Measurements from ENCODE around the gene CABS1.

GRCh38 chr4:70380578-70380977 is 45.8 kb downstream of the CABS1 start:
- no peak for TF ChIP-seq JUN (IDR thresholded peaks at IDR 0.05)
- no peak for TF ChIP-seq CTCF (IDR thresholded peaks at IDR 0.05)
- no peak for TF ChIP-seq ZNF302 (CRISPR knock-in tag; IDR thresholded peaks at IDR 0.05)
- no peak for TF ChIP-seq MAZ (IDR thresholded peaks at IDR 0.05; ENCODE audit: borderline replicate concordance, low read depth, low read length)
- no peak for TF ChIP-seq ZC3H11A (IDR thresholded peaks at IDR 0.05)
- no peak for TF ChIP-seq EP300 (IDR thresholded peaks at IDR 0.05)
- no peak for TF ChIP-seq POLR2A (IDR thresholded peaks at IDR 0.05; ENCODE audit: low read length)
- TF ChIP-seq NFE2L2 (conservative IDR thresholded peaks at IDR 0.05; ENCODE audit: low read length): no peak
- TF ChIP-seq POLR2AphosphoS2 (conservative IDR thresholded peaks at IDR 0.05; ENCODE audit: low read length): no peak
- TF ChIP-seq E2F6 (IDR thresholded peaks at IDR 0.05; ENCODE audit: borderline replicate concordance, low read depth): no peak
- TF ChIP-seq REST (IDR thresholded peaks at IDR 0.05): no peak
- no peak for TF ChIP-seq CEBPB (IDR thresholded peaks at IDR 0.05)
- no peak for TF ChIP-seq KDM1A (IDR thresholded peaks at IDR 0.05; ENCODE audit: low read depth)

Data from A549 (cell line).